ENCODE results near the gene PLAGL2.
"Not testable (repeated sequence)": the region's sequence is repeated elsewhere in the genome, so short reads cannot be mapped to it uniquely, and the experiment has no call there.

The PLAGL2 gene

DNA sequence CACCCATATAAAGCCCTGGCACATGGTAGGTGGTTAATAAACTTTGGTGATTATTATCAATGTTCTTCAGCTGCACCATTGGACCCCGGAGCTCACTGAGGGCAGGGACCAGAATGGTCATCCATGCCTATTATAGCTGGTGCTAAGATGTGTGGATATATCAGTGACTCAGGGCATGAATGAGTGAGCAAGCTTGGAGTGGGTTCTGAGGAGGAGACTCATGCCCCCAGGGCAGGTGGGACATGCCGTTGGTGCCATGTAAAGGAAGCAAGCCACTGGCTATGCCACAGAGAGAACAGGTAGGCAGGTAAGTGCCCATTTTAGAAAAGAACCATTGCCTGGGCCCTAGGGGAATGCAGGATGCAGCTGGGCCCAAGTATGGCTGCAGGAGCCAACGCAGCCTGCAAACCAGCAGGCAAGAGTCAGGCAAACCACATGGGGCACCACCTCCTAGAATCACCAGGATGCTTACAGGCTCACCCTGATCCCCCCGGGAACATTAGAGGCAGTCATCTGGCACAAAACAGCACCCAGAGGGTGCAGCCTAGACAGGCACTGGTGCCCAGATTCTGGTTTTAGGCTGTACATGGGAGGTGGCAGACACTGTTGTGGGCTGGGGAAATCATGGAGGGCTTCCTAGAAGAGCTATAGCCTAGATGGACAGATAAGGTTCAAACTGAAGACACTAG, 23.5 kb downstream of the PLAGL2 start:
- no peak for DNase-seq

DNA sequence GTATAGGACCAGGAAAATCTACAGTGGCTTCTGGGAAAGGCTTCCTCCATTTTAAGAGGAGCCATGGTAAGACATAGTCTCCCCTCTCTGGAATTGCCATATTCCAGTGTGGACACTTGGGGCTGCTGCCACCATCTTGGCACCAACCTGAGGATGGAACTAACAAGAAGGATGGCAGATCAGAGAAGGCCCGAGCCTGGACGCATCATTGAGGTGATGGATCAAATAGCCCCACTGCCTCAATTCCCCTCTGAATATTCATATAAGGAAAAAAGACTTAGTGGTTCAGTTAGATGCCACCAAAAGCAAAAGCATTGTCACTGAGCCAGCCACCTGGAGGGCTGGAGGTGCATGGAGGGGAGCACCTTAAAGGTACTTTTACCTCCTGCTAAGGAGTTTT, 25.9 kb downstream of the PLAGL2 start:
- no peak for DNase-seq

DNA sequence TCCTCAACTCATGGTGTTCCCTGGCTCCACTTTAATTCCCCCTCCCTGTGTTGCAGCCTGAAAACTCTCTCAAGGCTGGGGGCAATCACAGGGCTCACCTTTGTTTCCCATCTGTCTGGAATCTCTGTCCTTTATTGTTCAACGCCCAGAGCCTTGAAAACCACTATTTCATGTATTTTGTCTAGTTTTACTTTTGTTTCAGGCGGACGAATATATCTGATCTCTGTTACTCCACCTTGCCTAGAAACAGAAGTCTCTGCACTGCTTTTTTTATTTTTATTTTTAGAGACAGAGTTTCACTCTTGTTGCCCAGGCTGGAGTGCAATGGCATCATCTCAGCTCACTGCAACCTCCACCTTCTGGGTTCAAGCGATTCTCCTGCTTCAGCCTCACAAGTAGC, 27.6 kb downstream of the PLAGL2 start:
- DNase-seq: no peak

DNA sequence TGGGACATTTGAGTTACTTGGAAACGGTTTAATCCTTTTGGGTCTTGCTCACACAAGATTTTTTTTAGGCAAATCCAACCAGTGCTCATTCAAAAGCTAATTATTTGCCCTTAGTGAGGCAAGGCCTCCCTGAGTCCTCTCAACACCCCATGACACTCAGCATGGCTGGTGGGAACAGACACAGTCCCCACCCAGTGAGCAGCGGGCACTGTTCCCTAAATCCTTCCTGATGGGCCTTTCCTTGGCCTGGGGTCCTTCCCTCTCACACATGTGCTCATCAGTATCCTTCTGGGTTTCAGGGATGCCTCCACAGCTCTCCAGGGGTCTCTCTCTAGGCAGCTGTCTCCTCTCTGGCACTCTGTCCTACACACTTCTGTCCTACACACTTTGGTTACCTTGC, 28.0 kb downstream of the PLAGL2 start:
- DNase-seq: no peak

DNA sequence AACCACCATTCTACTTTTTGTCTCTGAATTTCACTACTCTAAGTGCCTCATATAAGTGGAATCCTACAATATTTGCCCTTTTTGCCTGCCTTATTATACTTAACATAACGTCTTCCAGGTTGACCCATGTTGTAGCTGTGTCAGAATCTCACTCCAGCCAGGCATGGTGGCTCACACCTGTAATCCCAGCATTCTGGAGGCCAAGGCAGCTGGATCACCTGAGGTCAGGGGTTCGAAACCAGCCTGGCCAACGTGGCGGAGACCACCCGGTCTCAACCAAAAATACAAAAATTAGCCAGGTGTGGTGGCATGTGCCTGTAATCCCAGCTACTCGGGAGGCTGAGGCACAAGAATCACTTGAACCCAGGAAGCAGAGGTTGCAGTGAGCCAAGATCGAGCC, 29.8 kb downstream of the PLAGL2 start:
- not testable (repeated sequence) for DNase-seq

DNA sequence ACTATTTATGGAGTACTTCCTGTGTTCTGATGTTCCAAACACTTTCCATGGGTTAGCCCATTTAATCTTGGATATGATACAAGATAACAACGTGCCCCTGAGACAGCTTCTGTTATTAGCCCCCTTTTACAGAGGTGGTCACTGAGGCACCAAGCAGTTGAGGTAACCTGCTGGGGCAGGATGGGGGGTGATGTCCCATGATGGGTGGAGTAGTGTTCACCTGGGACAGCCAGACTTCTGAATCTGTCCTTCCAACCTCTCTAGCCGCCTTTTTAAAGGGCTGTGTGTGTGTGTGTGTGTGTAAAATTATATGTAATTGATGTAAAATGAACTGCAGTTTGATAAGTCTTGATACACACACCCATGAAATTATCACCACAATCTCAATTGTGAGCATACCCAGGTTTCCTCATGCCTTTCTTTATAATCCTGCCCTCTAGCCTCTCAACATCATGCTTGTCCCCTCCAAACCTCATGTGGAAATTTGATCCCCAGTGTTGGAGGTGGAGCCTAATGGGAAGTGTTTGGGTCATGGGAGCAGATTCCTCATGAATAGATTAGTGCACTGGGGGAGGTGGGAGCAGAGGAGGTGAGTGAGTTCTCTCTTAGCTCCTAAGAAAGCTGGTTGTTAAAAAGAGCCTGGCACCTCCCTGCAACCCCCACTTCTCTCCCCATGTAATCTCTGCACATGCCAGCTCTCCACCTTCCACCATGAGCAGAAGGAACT, 39.2 kb downstream of the PLAGL2 start:
- DNase-seq: no peak

DNA sequence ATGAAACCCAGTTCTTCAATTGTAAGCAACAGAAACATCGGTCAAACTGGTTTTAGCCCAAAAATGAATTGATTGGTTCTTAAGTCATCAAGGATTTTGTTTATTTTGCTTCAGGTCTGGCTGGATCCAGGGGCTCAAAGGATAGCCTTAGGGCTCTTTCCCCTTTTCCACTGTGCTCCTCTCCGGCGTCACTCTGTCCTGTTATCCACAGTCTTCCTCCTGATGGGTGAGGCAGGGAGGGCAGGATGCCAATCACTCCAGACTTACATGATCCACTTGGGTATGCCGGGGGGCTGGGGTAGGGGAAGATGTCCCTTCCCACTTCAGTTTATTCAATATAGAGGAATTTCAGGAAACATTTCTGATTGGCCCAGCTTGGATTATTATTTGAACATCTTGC, 40.0 kb downstream of the PLAGL2 start:
- no peak for DNase-seq

DNA sequence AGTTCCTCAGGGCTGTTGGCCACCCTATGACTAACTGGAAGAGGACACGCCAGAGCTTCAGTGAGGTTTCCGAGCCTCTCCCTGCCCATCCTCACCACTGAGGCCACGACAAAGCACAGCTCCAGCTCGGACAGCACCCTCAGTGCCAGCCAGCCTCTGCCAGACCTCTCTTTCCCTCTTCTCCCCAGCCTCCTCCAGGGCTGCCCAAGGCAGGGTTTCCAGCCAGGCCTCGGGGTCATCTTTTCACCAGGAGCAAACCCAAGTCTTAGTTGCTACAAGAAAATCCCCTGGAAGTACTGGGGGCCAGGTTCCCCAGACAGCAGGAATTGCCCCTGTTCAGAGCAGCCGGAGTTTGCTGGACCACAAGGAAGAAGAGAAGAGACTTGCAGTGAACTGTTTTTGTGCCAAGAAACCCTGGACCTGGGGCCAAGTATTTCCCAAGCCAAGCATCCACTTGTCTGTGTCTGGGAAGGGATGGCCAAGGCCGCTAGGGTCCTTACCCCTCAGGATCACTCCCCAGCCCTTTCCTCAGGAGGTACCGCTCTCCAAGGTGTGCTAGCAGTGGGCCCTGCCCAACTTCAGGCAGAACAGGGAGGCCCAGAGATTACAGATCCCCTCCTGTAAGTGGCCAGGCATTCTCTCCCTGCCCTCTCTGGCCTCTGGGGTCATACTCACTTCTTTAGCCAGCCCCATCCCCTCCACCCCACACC, 41.6 kb downstream of the PLAGL2 start:
- DNase-seq: no peak

DNA sequence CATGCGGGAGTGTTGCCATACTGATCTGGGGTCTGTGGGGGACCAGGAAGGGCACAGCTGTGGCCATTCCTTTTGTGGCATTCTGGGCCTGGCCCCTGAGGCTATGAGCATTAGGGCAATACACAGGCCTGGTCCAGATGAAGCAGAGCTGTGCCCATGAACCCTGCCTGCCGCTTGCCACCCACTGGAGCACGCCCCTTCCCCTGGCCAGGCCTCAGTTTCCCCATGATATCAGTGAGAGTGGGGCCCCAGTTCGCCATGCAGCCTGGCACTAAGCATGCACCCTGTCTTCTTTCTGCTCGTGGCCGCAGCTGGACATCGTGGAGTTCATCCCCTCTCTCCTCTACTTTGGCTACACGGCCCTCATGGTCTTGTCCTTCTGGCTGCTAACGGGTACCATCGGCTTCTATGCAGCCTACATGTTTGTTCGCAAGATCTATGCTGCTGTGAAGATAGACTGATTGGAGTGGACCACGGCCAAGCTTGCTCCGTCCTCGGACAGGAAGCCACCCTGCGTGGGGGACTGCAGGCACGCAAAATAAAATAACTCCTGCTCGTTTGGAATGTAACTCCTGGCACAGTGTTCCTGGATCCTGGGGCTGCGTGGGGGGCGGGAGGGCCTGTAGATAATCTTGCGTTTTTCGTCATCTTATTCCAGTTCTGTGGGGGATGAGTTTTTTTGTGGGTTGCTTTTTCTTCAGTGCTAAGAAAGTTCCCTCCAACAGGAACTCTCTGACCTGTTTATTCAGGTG, 42.4 kb downstream of the PLAGL2 start:
- no peak for DNase-seq

DNA sequence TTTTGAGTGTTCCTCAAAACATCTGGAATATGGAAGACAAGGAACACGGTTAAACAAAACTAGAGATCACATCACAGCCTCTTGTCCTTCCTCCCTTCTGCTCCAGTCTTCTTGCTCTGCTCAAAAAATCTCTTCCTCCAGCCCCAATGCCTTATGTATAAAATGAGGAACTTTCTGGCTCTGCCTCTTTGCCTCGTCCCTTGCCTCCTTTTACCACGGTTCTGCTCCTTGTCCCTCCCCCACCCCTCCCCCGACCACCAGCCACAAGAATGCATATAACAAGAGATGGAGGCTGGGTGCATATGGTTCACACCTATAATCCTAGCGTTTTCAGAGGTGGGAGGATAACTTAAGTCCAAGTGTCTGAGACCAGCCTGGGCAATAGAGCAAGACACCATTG, 43.6 kb downstream of the PLAGL2 start:
- DNase-seq: no peak

DNA sequence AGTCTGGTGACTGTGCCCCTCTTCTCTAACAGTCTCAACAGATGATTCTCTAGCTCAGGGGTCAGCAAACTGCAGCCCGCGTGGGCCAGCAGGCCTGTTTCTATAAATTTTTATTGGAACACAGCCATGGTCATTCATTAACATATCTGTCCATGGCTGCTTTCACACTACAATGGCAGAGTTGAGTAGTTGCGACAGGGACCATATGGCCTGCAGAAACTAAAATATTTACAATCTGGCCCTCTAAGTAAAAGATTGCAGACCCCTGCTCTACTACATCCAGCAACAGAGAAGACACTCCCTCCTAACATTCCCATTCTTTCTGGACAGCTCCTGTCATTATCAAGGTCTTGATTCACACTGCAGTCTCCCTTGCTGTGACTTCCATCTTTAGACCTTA, 45.2 kb downstream of the PLAGL2 start:
- DNase-seq: no peak

DNA sequence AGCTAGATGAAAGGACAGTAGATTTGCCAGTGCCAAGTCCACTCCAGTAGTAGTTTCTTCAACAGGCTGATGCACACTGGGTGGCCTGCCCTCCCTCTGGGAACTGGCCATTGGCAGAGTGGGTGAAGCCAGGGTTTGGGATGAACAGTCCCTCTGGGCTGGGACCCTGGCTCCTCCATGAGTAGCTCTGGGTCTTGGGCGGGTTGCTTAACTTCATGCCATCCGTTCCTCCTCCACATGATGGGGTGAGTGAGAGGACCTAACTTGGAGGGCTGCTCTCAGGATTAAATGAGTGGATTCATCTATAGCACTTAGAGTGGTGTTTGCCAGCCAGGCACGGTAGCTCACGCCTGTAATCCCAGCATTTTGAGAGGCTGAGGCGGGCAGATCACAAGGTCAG, 47.2 kb downstream of the PLAGL2 start:
- no peak for DNase-seq

DNA sequence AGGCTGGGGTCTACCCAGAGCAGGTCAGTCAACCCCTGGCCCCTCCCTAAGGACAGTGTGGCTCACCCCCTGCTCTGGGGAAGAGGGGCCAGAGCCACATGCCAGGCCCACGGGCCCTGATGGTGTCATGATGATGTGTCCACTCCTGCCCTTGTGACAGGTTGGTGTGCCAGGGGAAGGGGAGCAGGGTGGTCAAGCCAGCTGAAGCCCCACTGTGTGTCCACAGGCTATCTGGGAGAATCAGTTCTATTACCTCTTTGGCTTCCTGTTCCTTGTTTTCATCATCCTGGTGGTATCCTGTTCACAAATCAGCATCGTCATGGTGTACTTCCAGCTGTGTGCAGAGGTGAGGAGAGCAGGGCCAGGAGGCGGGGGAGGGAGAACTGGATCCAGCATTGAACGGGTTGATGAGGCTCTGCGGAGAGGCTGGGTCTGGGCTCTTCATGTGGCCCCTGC, 47.7 kb downstream of the PLAGL2 start:
- DNase-seq: no peak

DNA sequence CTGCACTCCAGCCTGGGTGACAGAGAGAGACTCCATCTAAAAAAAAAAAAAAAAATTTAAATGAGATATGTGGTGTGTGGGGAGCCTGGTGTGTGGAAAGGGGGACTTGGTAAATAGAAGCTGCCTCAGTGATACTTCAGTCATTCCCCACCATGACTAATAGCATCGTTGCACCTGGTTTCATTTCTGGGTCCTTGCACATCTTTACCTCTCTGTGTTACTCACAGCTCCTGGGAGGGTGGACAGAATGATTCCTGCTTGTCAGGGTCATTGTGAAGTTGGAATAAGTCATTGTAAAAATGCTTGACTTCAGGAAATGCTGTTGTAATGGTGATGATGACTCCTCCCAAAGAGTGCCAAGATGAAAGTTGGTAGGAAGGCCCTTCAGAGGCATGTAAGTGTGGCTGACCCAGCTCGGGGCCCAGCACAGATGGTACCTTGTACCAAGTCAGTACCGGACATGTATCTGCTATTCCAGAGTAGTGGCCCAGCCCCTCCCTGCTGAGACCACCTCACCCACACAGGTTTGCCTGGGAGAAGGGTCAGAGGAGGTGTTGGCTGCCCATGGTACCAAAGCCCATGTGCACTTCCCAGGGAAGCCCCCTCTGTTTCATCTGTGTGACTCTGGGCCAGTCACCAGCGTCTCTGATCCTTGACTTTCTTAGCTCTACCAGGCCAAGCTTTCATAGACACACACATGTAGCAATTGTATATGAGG, 48.4 kb downstream of the PLAGL2 start:
- DNase-seq: no peak

DNA sequence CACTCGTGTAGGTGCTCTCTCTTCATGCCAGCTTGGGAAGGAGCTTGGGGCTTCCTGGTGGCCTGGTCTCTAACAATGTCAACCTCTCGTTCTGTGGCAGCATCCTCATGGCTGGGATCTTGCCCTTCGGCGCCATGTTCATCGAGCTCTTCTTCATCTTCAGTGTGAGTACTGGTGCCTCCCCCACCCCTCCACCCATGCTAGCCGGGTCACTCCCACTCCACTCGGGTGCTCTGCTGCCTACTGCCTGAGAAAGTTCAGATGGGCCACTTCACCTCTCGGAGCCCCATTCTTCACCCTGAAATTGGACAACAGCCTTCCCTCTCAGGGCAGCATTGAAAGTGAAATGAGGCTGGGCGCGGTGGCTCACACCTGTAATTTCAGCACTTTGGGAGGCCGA, 49.2 kb downstream of the PLAGL2 start:
- DNase-seq: no peak

DNA sequence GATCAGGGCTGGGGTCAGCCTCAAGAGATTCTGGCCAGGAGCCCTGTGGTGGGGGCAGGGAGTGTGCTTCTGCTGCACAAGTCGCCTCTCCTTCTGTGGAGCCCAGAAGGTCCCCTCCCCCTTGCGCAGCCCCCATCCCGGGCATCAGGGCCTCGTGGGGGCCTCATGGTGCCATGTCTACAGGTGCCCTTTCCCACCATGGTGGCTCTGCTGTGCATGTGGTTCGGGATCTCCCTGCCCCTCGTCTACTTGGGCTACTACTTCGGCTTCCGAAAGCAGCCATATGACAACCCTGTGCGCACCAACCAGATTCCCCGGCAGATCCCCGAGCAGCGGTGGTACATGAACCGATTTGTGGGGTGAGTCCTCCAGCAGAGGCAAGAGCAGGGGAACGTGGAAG, 49.9 kb downstream of the PLAGL2 start:
- no peak for DNase-seq

DNA sequence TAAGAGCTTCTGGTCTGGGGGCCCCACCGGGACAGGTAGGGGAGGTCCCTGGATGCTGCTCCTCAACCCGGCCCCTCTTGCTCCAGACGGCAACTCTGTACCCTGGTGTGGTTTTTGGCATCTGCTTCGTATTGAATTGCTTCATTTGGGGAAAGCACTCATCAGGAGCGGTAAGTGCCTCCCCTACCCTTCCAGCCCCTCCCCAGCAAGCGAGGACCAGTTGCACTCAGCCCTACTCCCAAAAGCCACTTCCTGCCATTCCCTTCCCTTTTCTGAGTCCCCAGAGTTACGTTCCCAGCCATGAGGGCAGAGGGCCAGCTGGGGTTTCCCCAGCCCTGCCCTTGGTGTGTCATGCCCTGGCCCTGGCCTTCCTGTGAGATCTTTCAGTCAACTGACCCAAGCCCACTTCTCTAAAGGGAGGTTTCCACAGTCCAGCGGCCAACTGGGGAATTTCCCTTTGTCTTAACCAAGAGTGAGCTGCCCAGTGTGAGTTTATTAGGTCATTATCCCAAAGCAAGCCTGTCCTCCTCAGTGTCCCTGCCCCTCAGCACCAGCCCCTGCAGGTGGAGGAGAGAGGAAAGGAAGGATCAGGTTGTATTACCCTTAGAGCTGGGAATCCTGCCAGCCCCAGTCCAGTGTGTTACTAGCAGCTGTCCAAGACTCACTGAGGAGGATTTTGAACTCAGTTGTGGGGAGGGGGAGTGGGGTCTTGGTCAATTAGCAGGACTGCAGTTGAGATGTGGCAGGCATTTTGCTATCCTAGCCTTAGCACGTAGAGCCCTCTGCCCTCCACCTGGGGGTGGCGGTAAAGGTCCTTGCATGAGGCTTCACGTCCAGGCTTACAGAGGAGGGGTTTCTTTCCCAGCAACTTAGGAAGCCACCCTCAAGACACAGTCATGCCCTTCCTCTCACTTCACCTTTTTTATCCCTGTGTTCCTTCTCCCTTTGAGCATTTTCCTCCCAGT, 52.2 kb downstream of the PLAGL2 start:
- DNase-seq: peak; percentile 42

DNA sequence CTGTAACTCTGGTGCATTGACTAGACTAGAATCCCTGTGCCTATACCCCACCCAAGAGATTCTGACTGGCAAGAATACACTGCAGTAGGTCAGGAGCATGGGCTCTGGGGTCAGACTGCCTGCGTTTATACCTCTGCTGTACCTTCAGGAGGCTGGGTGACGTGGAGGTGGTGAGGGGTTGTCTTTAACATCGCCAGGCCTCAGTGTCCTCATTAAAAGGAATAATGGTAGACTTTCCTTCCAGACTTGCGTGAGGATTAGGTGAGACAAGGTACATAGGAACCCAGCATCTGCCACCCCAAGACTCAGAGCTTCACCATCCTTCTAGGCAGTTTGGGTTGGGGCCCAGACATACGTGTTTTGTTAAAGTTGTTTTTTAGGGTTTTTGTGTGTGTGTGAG, 53.8 kb downstream of the PLAGL2 start:
- no peak for DNase-seq

DNA sequence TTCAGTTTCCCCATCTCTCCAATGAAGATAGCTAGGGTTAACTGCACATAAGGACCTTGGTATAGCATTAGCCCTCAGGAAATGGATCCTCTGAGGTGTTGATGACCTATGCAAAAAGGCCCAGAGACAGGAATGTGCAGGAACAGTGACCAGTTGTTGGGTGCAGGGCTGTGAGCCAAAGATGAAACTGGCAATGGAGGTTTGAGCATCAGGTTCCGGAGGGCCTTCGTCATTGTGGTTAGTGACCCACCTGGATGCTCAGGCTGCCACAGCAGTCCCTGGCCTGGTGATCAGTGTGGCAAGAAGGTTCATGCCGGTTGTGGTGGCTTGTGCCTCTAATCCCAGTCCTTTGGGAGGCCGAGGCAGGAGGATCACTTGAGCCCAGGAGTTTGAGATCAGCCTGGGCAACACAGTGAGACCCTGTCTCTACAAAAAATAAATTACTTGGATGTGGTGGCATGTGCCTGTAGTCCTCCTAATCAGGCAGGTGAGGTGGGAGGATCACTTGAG, 54.3 kb downstream of the PLAGL2 start:
- no peak for DNase-seq

DNA sequence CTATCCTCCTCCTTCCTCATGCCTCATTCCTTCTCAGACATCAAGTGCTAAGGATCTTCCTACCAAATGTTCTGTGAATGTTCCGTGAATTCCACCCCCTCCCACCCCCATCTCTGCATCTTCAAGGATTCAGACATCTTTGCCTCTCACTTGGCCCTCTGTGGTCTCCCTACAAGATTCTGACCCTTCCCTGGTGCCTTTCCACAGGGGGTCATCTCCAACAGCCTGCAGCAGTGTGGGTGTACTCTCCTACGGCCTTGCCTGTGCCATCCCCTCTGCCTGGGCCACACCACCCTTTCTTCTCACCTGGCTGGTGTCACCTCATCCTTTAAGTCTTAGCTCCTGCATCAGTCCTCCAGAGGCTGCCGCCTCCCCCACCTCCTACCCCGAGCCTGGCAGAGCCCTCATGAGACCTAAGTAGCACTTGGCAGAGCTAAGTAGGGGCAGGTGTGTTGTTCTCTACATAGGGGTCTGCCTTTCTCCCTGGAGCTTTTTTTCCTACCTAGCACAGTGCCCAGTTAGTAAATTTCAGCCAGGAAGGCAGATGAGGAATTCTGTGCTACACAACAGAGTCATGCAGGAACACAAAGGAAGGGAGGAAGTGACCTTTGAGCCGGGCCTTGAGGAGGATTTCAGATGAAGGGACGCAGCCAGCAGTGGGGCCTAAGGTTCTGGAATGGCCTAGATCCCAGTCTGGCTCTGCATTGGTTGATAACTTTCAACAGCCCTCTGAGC, 55.0 kb downstream of the PLAGL2 start:
- no peak for DNase-seq
